Breast epithelium (tissue), 4 donors: ENCODE measurements around the gene LRRC46. TPM values are rescaled to one million over a fixed set of nuclear protein-coding genes. Genes with fewer than 3 reads are reported as not detected.

ENCODE experiments used
- DNase-seq, 2 donors: peaks; one replicate each; pipeline ENCODE4 v3.0.0-alpha.2; 2019; ENCODE audit warnings: low spot score in 2 of 2
- H3K27ac ChIP-seq, 2 donors: fragments of 200-600 bp; sonication (generic) in 1 of 2; one replicate each; pipeline ENCODE4 v1.5.1; 2016 to 2019; ENCODE audit warnings: mild to moderate bottlenecking in 1 of 2
- H3K27me3 ChIP-seq, 2 donors: fragments of 200-600 bp; sonication (generic) in 1 of 2; one replicate each; pipeline versions ENCODE4 v1.5.1 to v1.6.0; 2017 to 2019; ENCODE audit warnings: control low read depth in 1 of 2, mild to moderate bottlenecking in 1 of 2
- H3K36me3 ChIP-seq: fragments of 200-600 bp; one replicate; pipeline ENCODE4 v1.5.1; 2019
- H3K4me1 ChIP-seq, 2 donors: fragments of 200-600 bp; sonication (generic); one replicate each; pipeline ENCODE4 v1.5.1; 2016 to 2019; ENCODE audit warnings: control low read depth in 1 of 2
- H3K4me3 ChIP-seq, 3 donors: fragments of 200-600 bp; sonication (generic); 1 replicate in 2 of 3; 2 replicates in 1 of 3; pipeline ENCODE4 v1.5.1; 2016 to 2019; ENCODE audit warnings: mild to moderate bottlenecking in 3 of 3, moderate library complexity in 2 of 3
- H3K9me3 ChIP-seq, 2 donors: fragments of 200-600 bp; sonication (generic) in 1 of 2; one replicate each; pipeline ENCODE4 v1.5.1; 2016 to 2019; ENCODE audit warnings: control low read depth in 1 of 2
- POLR2A ChIP-seq: fragments of 450-650 bp; IDR thresholded peaks from one replicate; pipeline ENCODE4 v1.6.1; 2016; ENCODE audit warnings: antibody characterized with exemption, mild to moderate bottlenecking, moderate library complexity
- POLR2AphosphoS5 ChIP-seq, 3 donors: sonication (generic); formaldehyde crosslinking; IDR thresholded peaks; one replicate each; pipeline ENCODE4 v1.6.1; 2017; ENCODE audit warnings: antibody characterized with exemption in 3 of 3
- intact Hi-C: fragments of 100-400 bp; cut with DNase I; formaldehyde crosslinking; loops from one replicate; pipeline ENCODE4 v1.15.1; 2023; ENCODE audit warnings: low total_unique reads
- total RNA-seq, 3 donors: library from RNA; depleted of rRNA; stranded (reverse); fragments of >200 nt; gene quantifications; one replicate each; pipeline ENCODE4 v1.1.0, GENCODE V29; 2016
- TF ChIP-seq, protein P1 (sequence below), 3 donors: fragments of 450-650 bp; IDR thresholded peaks; one replicate each; pipeline ENCODE4 v1.5.1; 2016 to 2017; ENCODE audit warnings: antibody characterized with exemption in 3 of 3, mild to moderate bottlenecking in 3 of 3, moderate library complexity in 3 of 3

Gene LRRC46
- total RNA-seq, 3 donors from 2014 or later = 0.16 to 0.59 (median 0.33) TPM

DNA sequence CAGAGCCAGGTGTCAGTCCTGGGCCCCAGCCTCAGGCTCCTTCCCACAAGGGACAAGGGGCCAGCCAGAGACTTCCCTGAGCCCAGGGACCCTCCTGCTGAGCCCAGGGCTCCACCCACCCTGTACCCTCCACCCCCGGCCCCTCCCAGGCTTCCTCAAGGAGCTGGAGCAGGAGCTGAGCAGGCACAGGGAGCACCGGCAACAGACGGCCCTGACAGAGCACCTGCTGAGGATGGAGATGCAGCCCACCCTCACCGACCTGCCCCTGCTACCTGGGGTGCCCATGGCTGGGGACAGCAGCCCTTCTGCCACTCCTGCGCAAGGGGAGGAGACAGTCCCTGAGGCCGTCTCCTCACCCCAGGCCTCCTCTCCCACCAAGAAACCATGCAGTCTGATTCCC is 5.1 kb downstream of the LRRC46 start:
- H3K4me3 ChIP-seq = no peak overlapping the region
- peak overlapping the region in 1 of 2 donors; percentile 70 for H3K27ac ChIP-seq
- peaks cover 5 to 14% of the 10 kb centered on the region in 2 donors for H3K4me1 ChIP-seq
- intact Hi-C loops = no loop called here
- H3K36me3 ChIP-seq = no peaks in the 10 kb centered on the region
- H3K27me3 ChIP-seq = no peaks in the 10 kb centered on the region
- TF ChIP-seq POLR2AphosphoS5 (IDR thresholded peaks at IDR 0.05) = no peak
- TF ChIP-seq, protein P1, sequence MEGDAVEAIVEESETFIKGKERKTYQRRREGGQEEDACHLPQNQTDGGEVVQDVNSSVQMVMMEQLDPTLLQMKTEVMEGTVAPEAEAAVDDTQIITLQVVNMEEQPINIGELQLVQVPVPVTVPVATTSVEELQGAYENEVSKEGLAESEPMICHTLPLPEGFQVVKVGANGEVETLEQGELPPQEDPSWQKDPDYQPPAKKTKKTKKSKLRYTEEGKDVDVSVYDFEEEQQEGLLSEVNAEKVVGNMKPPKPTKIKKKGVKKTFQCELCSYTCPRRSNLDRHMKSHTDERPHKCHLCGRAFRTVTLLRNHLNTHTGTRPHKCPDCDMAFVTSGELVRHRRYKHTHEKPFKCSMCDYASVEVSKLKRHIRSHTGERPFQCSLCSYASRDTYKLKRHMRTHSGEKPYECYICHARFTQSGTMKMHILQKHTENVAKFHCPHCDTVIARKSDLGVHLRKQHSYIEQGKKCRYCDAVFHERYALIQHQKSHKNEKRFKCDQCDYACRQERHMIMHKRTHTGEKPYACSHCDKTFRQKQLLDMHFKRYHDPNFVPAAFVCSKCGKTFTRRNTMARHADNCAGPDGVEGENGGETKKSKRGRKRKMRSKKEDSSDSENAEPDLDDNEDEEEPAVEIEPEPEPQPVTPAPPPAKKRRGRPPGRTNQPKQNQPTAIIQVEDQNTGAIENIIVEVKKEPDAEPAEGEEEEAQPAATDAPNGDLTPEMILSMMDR (IDR thresholded peaks at IDR 0.05) = no peak
- TF ChIP-seq POLR2A = no peak
- DNase-seq = no peak
- H3K9me3 ChIP-seq = no peaks in the 10 kb centered on the region

GRCh38 chr17:47837401-47838039 is 6.0 kb downstream of the LRRC46 start:
- no peaks in the 10 kb centered on the region for H3K9me3 ChIP-seq
- TF ChIP-seq POLR2AphosphoS5 (IDR thresholded peaks at IDR 0.05) = no peak
- TF ChIP-seq, protein P1 (IDR thresholded peaks at IDR 0.05) = peak in 1 of 3 donors; percentile 1
- H3K4me3 ChIP-seq = no peak overlapping the region
- no peaks in the 10 kb centered on the region for H3K27me3 ChIP-seq
- H3K36me3 ChIP-seq = no peaks in the 10 kb centered on the region
- DNase-seq = no peak
- H3K27ac ChIP-seq = peak overlapping the region; percentile 14 to 70
- intact Hi-C loops = no loop called here
- peaks cover 5 to 8% of the 10 kb centered on the region in 2 donors for H3K4me1 ChIP-seq

GRCh38 chr17:47838636-47839035 is 7.2 kb downstream of the LRRC46 start:
- Histone ChIP-seq H3K4me1 (peaks cover 11 to 13% of the 10 kb centered on the region in 2 donors), H3K27ac (no peak overlapping the region), H3K27me3 (no peaks in the 10 kb centered on the region), H3K36me3 (no peaks in the 10 kb centered on the region), H3K9me3 (no peaks in the 10 kb centered on the region), H3K4me3 (no peak overlapping the region)
- no peak for DNase-seq
- intact Hi-C loops = no loop called here
- no peak for TF ChIP-seq POLR2AphosphoS5 (IDR thresholded peaks at IDR 0.05)
- no peak for TF ChIP-seq POLR2A
- TF ChIP-seq, protein P1 (IDR thresholded peaks at IDR 0.05) = no peak

DNA sequence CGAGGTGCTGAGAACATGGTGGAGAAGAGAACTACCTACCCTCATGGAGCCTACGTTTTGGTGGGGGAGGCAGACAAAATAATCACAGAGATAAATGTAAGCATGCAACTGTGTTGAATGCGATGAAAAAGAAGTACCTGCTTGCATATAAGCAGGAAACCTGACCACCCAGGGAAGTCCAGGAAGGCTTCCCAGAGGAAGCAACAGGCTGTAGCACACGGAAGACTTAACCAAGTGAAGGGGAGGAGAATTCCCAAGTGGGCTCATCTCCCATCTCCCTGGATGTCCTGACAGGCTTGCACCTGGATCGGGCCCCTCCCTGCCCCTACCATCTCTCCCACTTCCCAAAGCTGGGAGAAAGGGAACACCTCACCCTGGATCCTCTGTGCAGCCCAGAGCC is 7.6 kb downstream of the LRRC46 start:
- DNase-seq = no peak
- TF ChIP-seq POLR2A = no peak
- TF ChIP-seq, protein P1 (IDR thresholded peaks at IDR 0.05) = no peak
- no peak for TF ChIP-seq POLR2AphosphoS5 (IDR thresholded peaks at IDR 0.05)
- H3K36me3 ChIP-seq = no peaks in the 10 kb centered on the region
- H3K27me3 ChIP-seq = no peaks in the 10 kb centered on the region
- no peak overlapping the region for H3K27ac ChIP-seq
- H3K4me3 ChIP-seq = no peak overlapping the region
- intact Hi-C loops = no loop called here
- no peaks in the 10 kb centered on the region for H3K9me3 ChIP-seq
- H3K4me1 ChIP-seq = peaks cover 11 to 14% of the 10 kb centered on the region in 2 donors

DNA sequence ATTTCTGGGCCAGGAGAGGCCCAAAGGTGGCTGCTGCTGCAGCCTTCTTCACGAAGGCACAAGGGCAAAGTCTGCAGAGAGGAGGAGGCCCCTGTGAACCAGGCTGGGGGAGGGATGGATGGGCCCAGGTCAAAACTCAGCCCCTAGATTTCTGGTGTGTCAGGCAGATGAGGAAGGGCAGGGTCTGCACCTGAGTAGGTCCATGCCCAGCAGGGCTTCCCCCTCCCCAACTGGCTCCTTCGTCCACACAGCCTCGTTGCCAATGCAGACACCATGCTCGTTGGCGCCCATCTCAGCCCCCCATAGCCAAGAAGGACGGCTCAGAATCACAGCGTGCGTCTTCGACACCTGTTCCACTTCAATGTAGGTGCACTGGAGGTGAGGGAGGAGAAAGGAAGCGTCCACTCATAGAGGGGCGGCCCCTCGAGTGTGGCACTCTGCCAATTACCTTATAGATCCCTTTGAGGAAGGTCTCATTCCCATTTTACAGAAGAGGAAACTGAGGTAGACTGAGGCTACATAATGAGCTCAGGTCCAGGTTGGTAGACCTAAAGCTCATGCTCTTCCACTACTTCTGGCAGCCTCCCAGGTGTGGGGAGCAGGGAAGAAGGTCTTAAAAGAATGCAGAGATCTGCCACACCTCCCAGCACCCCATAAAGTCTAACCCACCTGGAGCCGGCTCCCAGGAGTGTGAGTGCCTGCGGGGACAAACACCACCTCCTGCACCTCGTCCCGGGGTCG is 8.7 kb downstream of the LRRC46 start:
- DNase-seq = no peak
- Histone ChIP-seq H3K4me3 (peak overlapping the region; percentile 82 to 93 (median 90)), H3K27ac (peak overlapping the region; percentile 79 to 85), H3K36me3 (no peaks in the 10 kb centered on the region), H3K27me3 (no peaks in the 10 kb centered on the region), H3K4me1 (peaks cover 11 to 21% of the 10 kb centered on the region in 2 donors), H3K9me3 (no peaks in the 10 kb centered on the region)
- intact Hi-C loops = loop anchor here (5.0 kb wide), 1 partner anchor 52 kb away; no protein-coding TSS in a partner anchor
- TF ChIP-seq, protein P1 (IDR thresholded peaks at IDR 0.05) = no peak
- TF ChIP-seq POLR2AphosphoS5 (IDR thresholded peaks at IDR 0.05) (no peak), POLR2A (no peak)
